Measurements from ENCODE around the gene MUC5AC.
"Not testable (repeated sequence)": the region's sequence is repeated elsewhere in the genome, so short reads cannot be mapped to it uniquely, and the experiment has no call there.

MUC5AC gene

DNA sequence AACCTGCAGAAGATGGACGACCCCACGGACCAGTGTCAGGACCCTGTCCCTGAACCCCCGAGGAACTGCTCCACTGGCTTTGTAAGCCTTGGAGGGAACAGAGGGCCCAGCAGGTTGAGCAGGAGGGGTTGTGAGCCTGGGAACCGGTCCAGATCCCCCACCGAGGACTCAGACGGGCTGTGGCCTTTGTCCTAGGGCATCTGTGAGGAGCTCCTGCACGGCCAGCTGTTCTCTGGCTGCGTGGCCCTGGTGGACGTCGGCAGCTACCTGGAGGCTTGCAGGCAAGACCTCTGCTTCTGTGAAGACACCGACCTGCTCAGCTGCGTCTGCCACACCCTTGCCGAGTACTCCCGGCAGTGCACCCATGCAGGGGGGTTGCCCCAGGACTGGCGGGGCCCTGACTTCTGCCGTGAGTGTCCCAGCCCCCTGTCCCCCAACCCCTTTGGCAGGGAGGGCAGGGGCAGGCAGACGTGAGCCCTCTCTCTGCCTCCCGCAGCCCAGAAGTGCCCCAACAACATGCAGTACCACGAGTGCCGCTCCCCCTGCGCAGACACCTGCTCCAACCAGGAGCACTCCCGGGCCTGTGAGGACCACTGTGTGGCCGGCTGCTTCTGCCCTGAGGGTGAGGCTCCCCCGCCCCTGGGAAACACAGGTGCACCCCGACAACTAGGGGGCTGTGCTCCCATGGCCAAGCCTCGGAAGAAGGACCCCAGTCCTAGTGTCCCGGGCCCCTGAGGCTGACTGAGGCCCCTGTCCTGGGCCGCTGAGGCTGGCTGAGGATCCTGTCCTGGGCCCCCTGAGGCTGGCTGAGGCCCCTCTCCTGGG, 6.4 kb downstream of the MUC5AC start:
- no peak for DNase-seq

DNA sequence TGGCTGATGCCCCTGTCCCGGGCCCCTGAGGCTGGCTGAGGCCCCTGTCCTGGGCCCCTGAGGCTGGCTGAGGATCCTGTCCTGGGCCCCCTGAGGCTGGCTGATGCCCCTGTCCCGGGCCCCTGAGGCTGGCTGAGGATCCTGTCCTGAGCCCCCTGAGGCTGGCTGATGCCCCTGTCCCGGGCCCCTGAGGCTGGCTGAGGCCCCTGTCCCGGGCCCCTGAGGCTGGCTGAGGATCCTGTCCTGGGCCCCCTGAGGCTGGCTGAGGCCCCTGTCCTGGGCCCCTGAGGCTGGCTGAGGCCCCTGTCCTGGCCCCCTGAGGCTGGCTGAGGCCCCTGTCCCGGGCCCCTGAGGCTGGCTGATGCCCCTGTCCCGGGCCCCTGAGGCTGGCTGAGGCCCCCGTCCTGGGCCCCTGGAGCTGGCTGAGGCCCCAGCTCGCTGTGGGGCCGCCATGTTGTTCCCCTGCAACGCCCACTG, 7.1 kb downstream of the MUC5AC start:
- not testable (repeated sequence) for DNase-seq

DNA sequence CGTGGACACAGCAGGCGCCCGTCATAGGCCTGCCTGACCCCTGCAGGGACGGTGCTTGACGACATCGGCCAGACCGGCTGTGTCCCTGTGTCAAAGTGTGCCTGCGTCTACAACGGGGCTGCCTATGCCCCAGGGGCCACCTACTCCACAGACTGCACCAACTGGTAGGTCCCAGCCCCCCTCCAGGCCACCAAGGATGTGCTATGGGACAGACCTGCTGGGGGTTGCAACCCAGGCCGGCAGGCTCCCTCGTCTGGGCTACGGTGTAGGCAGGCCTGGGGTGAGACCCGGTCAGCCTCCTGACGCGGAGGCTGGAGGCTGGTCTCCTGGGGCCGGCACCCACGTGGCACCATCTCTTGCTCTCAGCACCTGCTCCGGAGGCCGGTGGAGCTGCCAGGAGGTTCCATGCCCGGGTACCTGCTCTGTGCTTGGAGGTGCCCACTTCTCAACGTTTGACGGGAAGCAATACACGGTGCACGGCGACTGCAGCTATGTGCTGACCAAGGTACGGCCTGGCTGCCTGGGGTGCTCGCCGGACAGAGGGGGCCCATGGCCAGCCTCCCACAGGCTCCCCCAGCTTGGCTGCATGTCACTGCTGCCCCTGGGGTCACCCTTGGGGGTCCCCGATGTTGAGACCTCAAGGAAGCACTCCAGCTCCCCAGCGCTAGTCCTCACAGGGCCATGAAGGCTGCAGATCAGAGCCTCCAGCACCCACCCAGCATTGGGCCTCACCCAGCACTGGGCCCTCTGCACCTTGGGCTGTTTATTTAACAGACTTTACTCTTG, 7.7 kb downstream of the MUC5AC start:
- DNase-seq, result no peak

DNA sequence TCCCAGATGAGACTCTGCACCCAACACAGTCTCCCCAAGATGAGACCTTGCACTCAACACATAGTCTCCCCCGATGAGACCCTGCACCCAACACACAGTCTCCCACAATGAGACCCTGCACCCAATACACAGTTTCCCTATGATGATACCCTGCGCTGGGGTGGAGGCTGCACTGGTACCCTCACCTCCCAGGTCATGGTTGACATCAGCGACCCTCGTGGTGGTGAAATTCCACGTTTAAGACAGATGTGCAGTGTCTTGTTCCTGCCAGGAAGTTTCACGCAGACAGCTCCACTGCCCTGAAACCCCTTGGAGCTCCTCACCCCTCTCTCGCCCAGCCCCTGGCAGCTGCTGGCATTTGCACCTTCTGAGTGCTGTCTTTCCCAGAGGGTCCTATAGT, 9.5 kb downstream of the MUC5AC start:
- no peak for DNase-seq

DNA sequence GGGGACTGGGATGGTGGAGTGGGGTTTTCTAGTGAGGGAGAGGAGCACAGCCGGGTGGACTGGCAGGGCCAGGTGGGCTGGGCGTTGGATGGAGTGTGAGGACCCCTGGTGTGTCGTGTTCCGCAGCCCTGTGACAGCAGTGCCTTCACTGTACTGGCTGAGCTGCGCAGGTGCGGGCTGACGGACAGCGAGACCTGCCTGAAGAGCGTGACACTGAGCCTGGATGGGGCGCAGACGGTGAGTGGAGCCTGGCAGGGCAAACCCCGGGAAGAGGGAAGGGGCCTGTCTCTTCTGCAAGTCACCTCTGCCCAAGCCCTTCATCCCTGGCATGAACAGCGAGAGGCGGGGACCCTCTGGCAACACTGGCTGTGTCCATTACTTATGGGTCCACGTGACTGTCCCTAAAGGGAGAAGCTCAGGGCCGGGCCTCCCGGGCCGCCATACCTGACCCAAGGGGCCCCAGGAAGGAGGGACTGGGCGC, 10.0 kb downstream of the MUC5AC start:
- DNase-seq, result no peak

DNA sequence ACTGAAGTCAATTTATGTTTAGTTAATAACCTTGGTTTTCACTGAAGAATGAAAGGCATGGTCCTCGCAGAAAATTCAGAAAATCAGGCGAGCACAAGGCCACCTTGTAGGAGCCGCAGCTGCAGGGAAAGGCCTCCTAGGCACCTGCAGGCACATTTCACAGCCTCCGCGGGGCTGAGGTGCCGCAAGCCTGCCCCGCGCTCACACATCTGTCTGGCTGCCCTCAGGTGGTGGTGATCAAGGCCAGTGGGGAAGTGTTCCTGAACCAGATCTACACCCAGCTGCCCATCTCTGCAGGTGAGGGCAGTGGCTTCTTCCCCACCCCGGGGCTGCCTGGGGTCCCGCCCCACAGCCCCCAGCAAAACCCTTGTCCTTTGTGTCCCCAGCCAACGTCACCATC, 10.5 kb downstream of the MUC5AC start:
- no peak for DNase-seq

DNA sequence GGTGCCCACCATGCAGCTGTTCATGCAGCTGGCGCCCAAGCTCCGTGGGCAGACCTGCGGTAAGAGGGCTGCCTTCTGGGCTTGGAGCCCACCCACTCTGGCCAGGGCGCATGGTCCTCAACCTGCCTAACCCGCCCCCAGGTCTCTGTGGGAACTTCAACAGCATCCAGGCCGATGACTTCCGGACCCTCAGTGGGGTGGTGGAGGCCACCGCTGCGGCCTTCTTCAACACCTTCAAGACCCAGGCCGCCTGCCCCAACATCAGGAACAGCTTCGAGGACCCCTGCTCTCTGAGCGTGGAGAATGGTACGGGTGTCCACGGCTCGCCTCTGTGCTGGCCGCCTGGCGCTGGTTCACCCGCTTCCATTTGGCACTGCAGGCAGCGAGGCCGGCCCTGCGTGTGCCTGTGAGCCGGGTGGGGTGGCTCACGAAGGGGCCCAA, 11.0 kb downstream of the MUC5AC start:
- DNase-seq, result no peak

DNA sequence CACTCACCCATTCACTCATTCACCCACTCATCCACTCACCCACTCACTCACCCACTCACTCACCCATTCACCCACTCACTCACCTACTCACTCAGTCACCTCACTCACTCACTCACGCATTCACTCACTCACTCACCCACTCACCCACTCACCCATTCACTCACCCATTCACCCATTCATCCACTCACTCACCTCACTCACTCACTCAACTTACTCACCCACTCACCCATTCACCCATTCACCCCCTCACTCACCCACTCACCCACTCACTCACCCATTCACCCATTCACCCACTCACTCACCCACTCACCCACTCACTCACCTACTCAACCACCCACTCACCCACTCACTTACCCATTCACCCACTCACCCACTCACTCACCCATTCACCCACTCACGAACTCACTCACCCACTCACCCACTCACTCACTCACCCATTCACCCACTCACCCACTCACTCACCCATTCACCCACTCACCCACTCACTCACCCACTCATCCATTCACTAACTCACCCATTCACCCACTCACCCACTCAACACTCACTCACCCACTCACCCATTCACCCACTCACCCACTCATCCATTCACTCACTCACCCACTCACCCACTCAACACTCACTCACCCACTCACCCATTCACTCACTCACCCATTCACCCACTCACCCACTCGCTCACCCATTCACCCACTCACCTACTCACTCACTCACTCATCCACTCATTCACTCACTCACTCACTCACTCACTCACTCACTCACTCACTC, 13.7 kb downstream of the MUC5AC start:
- no peak for DNase-seq

DNA sequence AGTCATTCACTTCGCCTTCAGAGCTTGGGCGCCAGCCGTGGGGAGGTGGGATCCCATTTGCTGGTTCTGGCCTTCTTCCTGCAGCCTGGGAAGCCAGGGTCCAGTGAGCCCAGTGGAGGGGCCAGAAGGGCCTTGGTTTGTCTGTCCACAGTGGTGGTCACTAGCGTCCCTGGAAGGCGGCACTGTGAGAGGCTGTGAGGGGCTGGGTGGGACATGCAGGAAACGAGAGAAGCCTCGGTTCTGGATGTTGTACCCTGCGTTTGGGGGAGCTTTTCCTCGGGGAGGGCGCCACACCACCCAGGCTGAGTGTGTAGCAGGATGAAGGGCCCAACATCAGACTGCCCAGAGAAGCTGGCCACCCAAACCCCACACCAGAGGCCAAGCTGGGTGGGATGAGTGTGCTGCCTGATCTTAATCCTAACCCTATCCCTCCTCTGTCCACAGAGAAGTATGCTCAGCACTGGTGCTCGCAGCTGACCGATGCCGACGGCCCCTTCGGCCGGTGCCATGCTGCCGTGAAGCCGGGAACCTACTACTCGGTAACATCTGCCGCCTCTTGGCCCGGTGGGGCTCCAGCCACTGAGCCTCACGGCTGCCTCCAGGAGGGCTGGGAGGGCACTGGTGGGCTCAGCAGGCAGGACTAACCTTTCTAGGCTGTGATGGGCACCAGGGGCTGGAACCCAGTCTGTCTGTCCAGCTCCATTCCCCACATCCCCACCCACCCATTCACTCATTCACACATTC, 14.4 kb downstream of the MUC5AC start:
- DNase-seq, result no peak

DNA sequence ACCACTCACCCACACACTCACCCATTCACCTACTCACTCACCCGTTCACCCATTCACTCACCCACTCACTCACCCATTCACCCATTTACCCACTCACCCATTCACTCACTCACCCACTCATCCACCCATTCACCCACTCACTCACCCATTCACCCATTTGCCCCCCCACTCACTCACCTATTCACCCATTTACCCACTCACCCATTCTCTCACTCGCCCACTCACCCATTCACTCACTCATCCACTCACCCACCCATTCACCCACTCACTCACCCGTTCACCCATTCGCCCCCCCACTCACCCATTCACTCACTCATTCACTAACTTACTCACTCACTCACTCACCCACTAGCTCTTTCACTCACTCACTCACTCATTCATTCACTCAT, 15.0 kb downstream of the MUC5AC start:
- no peak for DNase-seq

DNA sequence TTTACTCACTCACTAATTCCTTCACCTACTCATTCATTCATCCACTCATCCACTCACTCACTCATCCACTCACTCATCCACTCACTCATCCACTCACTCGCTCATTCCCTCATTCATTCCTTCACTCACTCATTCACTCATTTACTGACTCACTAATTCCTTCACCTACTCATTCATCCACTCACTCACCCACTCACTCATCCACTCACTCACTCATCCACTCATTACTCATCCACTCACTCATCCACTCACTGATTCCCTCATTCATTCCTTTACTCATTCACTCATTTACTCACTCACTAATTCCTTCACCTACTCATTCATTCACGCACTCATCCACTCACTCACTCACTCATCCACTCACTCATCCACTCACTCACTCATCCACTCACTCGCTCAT, 15.6 kb downstream of the MUC5AC start:
- DNase-seq, result not testable (repeated sequence)

DNA sequence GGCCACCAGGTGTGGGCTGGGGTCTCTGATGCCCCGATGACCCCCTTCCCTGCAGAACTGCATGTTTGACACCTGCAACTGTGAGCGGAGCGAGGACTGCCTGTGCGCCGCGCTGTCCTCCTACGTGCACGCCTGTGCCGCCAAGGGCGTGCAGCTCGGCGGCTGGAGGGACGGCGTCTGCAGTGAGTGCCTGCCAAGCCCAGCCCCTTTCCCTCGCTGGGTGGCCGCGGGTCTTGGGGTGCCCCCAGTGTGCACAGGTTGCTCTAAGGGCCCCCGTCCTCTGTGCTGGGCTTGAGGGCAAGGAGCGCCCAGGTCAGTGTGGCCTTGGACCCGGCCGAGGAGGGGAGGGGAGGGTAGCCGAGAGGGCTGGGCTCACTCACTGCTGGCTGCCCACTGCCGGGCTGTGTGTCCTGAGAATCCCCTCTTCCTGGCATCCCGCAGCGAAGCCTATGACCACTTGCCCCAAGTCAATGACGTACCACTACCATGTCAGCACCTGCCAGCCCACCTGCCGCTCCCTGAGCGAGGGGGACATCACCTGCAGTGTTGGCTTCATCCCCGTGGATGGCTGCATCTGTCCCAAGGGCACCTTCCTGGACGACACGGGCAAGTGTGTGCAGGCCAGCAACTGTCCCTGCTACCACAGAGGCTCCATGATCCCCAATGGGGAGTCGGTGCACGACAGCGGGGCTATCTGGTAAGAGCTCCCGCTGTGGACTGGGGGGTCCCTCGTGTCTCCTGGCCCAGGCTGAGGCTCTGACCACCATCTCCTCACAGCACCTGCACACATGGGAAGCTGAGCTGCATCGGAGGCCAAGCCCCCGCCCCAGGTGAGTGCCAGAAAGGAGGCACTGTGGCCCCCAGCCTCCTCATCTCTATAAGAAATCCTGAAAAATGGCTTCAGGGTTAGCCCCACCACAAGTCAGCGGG, 17.0 kb downstream of the MUC5AC start:
- no peak for DNase-seq

DNA sequence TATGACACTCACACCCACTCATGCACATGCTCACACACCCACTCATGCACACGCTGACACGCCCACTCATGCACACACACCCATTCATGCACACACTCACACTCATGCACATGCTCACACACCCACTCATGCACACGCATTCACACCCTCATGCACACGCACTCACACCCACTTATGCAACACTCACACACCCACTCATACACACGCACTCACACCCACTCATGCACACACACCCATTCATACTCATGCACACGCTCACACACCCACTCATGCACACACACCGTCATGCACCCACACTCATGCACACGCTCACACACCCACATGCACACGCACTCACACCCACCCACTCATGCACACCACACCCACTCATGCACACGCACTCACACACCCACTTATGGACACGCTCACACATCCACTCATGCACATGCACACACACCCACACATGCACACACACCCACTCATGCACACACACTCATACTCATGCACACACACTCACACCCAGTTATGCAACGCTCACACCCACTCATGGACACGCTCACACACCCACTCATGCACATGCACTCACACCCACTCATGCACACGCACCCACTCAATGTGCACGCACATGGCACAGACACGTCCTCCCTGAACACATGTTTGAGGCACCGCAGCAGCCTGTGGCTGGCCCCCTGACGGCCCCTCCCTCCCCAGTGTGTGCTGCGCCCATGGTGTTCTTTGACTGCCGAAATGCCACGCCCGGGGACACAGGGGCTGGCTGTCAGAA, 17.9 kb downstream of the MUC5AC start:
- DNase-seq, result no peak

DNA sequence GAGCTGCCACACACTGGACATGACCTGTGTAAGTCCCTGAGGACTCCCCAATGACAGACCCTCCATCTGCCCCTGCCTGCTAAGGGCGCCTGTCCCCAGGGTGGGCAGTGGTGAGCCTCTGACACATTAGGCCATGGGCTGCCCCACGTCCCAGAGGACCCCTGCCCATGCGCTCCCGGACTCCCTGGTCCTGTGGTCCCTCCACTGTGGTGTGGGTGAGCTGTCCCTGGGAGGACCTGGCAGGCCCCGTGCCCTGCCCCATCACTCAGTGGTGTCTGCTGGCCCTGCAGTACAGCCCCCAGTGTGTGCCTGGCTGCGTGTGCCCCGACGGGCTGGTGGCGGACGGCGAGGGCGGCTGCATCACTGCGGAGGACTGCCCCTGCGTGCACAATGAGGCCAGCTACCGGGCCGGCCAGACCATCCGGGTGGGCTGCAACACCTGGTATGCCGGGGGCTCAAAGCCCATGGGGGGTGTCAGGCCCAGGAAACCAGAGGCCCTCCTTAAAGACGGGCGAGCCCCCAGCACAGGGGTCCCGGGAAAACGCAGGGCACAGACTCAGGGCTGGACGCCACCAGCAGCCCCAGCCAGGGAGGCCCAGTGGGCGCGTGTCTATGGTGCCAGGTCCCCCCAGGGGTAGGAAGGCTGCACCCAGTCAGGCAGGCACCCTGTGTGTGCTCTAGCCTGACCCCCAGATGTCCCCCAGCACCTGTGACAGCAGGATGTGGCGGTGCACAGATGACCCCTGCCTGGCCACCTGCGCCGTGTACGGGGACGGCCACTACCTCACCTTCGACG, 18.7 kb downstream of the MUC5AC start:
- no peak for DNase-seq

DNA sequence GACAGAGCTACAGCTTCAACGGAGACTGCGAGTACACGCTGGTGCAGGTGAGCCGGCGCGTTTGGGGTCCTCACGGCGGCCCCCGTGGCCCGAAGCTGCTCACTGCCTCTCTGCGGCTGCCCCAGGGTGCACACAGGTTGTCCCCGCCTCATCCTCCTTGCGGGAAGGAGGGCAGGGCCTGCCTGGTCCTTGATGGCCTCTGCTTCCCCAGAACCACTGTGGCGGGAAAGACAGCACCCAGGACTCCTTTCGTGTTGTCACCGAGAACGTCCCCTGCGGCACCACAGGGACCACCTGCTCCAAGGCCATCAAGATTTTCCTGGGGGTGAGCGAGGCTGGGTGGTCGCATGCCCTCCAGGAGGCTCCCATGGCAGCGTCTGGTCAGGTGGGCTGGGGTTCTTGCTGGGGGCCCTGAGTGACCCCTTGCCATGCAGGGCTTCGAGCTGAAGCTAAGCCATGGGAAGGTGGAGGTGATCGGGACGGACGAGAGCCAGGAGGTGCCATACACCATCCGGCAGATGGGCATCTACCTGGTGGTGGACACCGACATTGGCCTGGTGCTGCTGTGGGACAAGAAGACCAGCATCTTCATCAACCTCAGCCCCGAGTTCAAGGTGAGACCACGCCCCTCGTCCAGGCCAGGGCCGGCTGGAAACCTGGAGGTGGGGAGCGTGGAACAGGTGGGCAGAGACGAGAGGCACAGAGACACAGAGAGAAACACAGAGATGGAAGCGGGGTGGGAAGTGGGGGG, 19.4 kb downstream of the MUC5AC start:
- no peak for DNase-seq

DNA sequence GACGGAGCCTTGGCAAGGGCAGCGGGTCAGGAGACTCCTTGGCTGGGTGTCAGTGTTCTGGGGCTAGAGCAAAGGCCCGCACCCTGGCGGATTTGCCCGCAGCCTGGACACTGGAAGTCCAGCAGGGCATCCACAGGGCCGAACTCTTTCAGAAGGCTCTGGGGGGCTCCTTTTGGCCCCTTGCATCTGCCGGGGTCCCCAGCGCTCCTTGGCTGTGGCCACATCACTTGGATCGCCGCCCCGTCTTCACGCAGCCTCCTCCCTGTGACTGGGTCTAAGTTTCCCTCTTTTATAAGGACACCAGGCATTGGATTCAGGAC, 20.0 kb downstream of the MUC5AC start:
- no peak for DNase-seq

DNA sequence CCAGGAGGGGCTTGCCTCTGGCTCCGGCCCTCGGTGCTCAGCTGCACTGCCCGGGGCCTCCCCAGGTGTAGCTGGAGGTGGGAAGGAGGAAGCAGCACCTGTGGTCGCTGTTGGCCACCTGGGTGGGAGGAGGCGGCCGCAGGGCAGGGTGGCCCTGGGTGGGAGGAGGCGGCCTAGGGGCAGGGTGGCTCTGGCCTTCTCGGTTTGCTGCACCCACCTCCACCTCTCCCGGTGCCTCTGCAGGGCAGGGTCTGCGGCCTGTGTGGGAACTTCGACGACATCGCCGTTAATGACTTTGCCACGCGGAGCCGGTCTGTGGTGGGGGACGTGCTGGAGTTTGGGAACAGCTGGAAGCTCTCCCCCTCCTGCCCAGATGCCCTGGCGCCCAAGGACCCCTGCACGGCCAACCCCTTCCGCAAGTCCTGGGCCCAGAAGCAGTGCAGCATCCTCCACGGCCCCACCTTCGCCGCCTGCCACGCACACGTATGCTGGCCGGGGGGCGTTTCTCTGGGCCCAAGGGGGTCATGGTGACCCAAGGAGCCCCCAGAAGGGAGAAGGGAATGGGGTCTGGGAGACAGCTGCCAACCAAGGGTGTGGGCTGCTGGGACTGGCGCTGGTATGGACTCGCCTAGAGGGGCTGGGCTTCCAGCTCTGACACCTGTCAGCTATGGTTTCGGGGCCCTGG, 20.6 kb downstream of the MUC5AC start:
- no peak for DNase-seq

DNA sequence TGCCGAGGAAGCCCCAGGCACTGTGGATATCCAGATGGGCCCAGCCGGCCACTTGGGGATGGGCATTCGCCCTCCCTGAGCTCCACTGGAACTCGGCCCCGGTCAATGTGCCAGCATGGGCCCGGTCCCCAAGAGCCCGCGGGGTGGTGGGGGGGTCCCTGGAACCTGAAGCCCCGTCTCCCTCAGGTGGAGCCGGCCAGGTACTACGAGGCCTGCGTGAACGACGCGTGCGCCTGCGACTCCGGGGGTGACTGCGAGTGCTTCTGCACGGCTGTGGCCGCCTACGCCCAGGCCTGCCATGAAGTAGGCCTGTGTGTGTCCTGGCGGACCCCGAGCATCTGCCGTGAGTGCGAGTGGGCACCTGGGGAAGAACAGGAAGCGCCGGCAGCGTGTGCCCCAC, 21.2 kb downstream of the MUC5AC start:
- no peak for DNase-seq

Data from activated naive CD4-positive, alpha-beta T cell treated with anti-CD3 and anti-CD28 coated beads, Interleukin-2, amount 50 U/mL, for 16 hours (primary cell).